ENCODE measurements around the gene NISCH.

DNA sequence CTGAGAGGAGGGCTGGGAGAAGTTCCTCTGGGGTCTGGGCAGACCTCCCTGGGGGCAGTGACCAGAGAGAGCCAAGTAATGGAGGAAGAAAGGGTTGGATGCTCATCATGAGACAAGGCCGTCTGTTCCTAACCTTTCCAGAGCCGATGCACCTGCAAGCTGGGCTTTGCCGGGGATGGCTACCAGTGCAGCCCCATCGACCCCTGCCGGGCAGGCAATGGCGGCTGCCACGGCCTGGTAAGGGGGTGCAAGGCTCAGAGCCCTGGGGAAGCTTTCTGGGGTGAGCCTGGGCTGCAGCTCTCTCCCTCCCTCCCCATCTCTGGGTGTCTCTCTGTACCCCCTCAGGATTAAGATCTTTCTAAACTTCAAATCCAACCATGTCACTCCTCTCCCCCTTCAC lies 56.1 kb downstream of the NISCH start:
- TF ChIP-seq, protein P1, sequence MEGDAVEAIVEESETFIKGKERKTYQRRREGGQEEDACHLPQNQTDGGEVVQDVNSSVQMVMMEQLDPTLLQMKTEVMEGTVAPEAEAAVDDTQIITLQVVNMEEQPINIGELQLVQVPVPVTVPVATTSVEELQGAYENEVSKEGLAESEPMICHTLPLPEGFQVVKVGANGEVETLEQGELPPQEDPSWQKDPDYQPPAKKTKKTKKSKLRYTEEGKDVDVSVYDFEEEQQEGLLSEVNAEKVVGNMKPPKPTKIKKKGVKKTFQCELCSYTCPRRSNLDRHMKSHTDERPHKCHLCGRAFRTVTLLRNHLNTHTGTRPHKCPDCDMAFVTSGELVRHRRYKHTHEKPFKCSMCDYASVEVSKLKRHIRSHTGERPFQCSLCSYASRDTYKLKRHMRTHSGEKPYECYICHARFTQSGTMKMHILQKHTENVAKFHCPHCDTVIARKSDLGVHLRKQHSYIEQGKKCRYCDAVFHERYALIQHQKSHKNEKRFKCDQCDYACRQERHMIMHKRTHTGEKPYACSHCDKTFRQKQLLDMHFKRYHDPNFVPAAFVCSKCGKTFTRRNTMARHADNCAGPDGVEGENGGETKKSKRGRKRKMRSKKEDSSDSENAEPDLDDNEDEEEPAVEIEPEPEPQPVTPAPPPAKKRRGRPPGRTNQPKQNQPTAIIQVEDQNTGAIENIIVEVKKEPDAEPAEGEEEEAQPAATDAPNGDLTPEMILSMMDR (IDR thresholded peaks at IDR 0.05), result no peak
- TF ChIP-seq POLR2AphosphoS5 (IDR thresholded peaks at IDR 0.05), result no peak
- TF ChIP-seq POLR2A (IDR thresholded peaks at IDR 0.05), result no peak
- no peak for TF ChIP-seq EP300 (IDR thresholded peaks at IDR 0.05)

Measured in suprapubic skin (tissue), 4 donors.